ENCODE data around the gene UBR1.

- TF ChIP-seq CTCF (IDR thresholded peaks at IDR 0.05), result no peak
- TF ChIP-seq POLR2A (IDR thresholded peaks at IDR 0.05), result no peak
Measured at GRCh38 chr15:43102187-43102586, 3.7 kb downstream of the UBR1 start.
